ENCODE data around the gene SPTLC1.
"Not testable (repeated sequence)": the region's sequence is repeated elsewhere in the genome, so short reads cannot be mapped to it uniquely, and the experiment has no call there.

DNA sequence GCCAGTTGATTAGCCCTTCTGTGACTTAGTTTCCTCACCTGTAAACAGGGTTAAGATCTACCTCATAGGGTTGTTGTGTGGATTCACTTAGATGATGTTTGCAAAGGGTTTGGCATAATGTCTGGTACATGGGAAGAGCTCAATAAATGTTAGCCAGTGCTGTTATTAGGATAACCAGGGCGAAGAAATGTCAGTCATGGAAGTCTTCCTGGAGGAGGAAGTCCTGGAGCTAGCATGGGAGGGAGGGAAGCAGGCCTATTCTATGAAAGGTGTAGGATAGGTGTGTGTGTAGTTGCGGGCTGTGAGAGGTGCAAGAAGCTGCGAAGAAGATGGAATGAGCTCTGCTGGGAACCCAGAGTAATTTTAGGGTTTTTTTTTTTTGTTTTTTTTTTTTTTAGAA lies 30.6 kb upstream of the SPTLC1 start:
- TF ChIP-seq, protein P1, sequence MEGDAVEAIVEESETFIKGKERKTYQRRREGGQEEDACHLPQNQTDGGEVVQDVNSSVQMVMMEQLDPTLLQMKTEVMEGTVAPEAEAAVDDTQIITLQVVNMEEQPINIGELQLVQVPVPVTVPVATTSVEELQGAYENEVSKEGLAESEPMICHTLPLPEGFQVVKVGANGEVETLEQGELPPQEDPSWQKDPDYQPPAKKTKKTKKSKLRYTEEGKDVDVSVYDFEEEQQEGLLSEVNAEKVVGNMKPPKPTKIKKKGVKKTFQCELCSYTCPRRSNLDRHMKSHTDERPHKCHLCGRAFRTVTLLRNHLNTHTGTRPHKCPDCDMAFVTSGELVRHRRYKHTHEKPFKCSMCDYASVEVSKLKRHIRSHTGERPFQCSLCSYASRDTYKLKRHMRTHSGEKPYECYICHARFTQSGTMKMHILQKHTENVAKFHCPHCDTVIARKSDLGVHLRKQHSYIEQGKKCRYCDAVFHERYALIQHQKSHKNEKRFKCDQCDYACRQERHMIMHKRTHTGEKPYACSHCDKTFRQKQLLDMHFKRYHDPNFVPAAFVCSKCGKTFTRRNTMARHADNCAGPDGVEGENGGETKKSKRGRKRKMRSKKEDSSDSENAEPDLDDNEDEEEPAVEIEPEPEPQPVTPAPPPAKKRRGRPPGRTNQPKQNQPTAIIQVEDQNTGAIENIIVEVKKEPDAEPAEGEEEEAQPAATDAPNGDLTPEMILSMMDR (conservative IDR thresholded peaks at IDR 0.05; ENCODE audit: low read depth in 2 of 2), result not testable (repeated sequence)
- TF ChIP-seq POLR2AphosphoS5 (IDR thresholded peaks at IDR 0.05; ENCODE audit: low read depth); EZH2 (IDR thresholded peaks at IDR 0.05; ENCODE audit: low read depth, unreplicated experiment); EZH2phosphoT487 (IDR thresholded peaks at IDR 0.05; ENCODE audit: unreplicated experiment); ZNF114 (CRISPR knock-in tag; IDR thresholded peaks at IDR 0.05); CREB1 (CRISPR knock-in tag; IDR thresholded peaks at IDR 0.05; ENCODE audit: low read depth); NANOG (IDR thresholded peaks at IDR 0.05; ENCODE audit: borderline replicate concordance); JUNB (IDR thresholded peaks at IDR 0.05; ENCODE audit: unreplicated experiment): not testable (repeated sequence)
- TF ChIP-seq, protein P2, sequence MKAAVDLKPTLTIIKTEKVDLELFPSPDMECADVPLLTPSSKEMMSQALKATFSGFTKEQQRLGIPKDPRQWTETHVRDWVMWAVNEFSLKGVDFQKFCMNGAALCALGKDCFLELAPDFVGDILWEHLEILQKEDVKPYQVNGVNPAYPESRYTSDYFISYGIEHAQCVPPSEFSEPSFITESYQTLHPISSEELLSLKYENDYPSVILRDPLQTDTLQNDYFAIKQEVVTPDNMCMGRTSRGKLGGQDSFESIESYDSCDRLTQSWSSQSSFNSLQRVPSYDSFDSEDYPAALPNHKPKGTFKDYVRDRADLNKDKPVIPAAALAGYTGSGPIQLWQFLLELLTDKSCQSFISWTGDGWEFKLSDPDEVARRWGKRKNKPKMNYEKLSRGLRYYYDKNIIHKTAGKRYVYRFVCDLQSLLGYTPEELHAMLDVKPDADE (IDR thresholded peaks at IDR 0.05), result not testable (repeated sequence)
- TF ChIP-seq, protein P3, sequence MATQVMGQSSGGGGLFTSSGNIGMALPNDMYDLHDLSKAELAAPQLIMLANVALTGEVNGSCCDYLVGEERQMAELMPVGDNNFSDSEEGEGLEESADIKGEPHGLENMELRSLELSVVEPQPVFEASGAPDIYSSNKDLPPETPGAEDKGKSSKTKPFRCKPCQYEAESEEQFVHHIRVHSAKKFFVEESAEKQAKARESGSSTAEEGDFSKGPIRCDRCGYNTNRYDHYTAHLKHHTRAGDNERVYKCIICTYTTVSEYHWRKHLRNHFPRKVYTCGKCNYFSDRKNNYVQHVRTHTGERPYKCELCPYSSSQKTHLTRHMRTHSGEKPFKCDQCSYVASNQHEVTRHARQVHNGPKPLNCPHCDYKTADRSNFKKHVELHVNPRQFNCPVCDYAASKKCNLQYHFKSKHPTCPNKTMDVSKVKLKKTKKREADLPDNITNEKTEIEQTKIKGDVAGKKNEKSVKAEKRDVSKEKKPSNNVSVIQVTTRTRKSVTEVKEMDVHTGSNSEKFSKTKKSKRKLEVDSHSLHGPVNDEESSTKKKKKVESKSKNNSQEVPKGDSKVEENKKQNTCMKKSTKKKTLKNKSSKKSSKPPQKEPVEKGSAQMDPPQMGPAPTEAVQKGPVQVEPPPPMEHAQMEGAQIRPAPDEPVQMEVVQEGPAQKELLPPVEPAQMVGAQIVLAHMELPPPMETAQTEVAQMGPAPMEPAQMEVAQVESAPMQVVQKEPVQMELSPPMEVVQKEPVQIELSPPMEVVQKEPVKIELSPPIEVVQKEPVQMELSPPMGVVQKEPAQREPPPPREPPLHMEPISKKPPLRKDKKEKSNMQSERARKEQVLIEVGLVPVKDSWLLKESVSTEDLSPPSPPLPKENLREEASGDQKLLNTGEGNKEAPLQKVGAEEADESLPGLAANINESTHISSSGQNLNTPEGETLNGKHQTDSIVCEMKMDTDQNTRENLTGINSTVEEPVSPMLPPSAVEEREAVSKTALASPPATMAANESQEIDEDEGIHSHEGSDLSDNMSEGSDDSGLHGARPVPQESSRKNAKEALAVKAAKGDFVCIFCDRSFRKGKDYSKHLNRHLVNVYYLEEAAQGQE (IDR thresholded peaks at IDR 0.05; ENCODE audit: unreplicated experiment), result not testable (repeated sequence)
